GM19240 (cell line): Measurements from ENCODE around the gene BAAT.

Experiments used
- DNase-seq: peaks from one replicate; pipeline ENCODE4 v3.0.0; 2011; ENCODE audit warnings: low spot score; ENCODE audit not compliant: insufficient read length

BAAT gene

GRCh38 chr9:101324245-101324804 lies 60.5 kb downstream of the BAAT start:
- DNase-seq = no peak

- DNase-seq = no peak
Observed at GRCh38 chr9:101323129-101323528, 61.7 kb downstream of the BAAT start.

GRCh38 chr9:101317735-101318134 lies 67.1 kb downstream of the BAAT start:
- DNase-seq = no peak

- no peak for DNase-seq
Observed at GRCh38 chr9:101315112-101315450, 69.7 kb downstream of the BAAT start.

GRCh38 chr9:101312661-101313060 lies 72.1 kb downstream of the BAAT start:
- no peak for DNase-seq

GRCh38 chr9:101311758-101312420 lies 72.9 kb downstream of the BAAT start:
- peak; percentile 2 for DNase-seq

- no peak for DNase-seq
Observed at GRCh38 chr9:101311191-101311590, 73.6 kb downstream of the BAAT start.
